Measurements from ENCODE around the gene NMRK2.

NMRK2 gene

DNA sequence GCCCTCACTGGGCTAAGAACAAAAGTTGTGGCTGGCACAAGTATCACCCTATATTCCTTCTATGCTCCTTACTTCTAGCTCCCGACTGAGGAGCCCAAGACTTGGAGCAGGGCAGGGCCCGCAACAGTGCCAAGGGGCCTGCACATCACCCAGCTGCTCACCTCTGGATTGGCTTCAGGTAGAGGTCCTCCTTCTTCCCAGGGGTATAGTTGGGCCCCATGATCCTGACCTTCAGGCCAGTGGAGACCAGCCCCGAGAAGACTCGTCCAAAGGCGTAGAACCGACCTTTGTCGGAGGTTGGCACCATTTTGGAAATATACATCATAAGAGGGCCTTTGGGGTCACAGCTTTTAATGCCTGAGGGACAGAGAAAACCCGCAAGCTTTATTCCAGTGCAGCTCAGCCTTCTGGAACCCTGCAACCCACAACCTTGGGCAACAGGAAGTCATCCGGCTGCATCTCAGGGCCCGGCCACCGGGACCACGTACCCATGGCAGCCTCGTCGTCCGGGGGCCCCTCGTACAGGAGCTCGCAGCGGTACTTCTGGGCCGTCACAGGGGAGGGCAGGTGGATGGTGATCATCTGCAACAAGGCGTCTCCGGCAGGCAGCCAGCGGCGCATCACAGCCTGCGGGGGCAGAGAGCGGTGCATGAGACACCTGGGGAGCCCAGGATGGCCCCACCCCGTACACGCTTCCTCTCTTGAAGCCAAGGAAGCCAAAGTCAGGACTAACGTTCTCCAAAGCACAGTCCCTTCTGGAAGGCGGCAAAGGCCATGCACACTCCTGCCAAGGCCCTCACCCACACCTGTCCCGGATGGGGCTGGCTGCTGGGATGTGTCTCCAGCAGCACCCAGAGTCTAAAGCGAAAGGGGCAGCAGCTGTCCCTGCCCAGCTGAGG lies 47.7 kb downstream of the NMRK2 start:
- no peak overlapping the region for H2BK12ac ChIP-seq (ENCODE audit: low read length)
- no peak overlapping the region for H2BK5ac ChIP-seq (ENCODE audit: low read depth, low read length, poor library complexity)
- no peak overlapping the region for H3K4me2 ChIP-seq (ENCODE audit: low read length)
- H4K91ac ChIP-seq (ENCODE audit: low read depth, low read length), result no peak overlapping the region
- peaks cover 16% of the 10 kb centered on the region for H3K9me3 ChIP-seq (ENCODE audit: insufficient read depth, low read depth, low read length)
- DNase-seq, result no peak
- H3K14ac ChIP-seq (ENCODE audit: low read length), result no peak overlapping the region
- H2AFZ ChIP-seq (ENCODE audit: insufficient read depth, low read length, poor library complexity), result no peak overlapping the region
- no peak overlapping the region for H3K27ac ChIP-seq (ENCODE audit: low read depth, low read length)
- H3K23ac ChIP-seq (ENCODE audit: low read length), result no peak overlapping the region
- no peak overlapping the region for H2AK5ac ChIP-seq (ENCODE audit: low read length)
- H3K9ac ChIP-seq (ENCODE audit: low read length), result no peak overlapping the region
- H3K4me3 ChIP-seq (ENCODE audit: low read depth, low read length), result no peak overlapping the region
- no peak overlapping the region for H3K18ac ChIP-seq (ENCODE audit: low read length)
- H3K4ac ChIP-seq (ENCODE audit: low read depth, low read length), result peak overlapping the region; percentile 59
- H4K12ac ChIP-seq (ENCODE audit: low read depth, low read length), result no peak overlapping the region
- no CpG with 5 or more reads among the region's 31 CpGs for WGBS (ENCODE audit: extremely low coverage, insufficient coverage, insufficient read length)
- H2BK120ac ChIP-seq (ENCODE audit: insufficient read depth, low read length, poor library complexity), result no peak overlapping the region
- H3K36me3 ChIP-seq (ENCODE audit: control insufficient read depth in 1 of 2, insufficient read depth in 2 of 2, low read length in 2 of 2), result peaks cover 86 to 87% of the 10 kb centered on the region in 2 experiments
- no peaks in the 10 kb centered on the region for H3K27me3 ChIP-seq (ENCODE audit: insufficient read depth, low read length)
- peaks cover 7% of the 10 kb centered on the region for H3K79me1 ChIP-seq (ENCODE audit: low read length)
- H3K4me1 ChIP-seq (ENCODE audit: control insufficient read depth in 1 of 2, insufficient read depth in 2 of 2, low read length in 2 of 2), result peaks cover 6 to 12% of the 10 kb centered on the region in 2 experiments
- H4K8ac ChIP-seq (ENCODE audit: low read depth, low read length), result no peak overlapping the region
- H3K79me2 ChIP-seq (ENCODE audit: control insufficient read depth, insufficient read depth, low read length, poor library complexity), result peaks cover 32% of the 10 kb centered on the region

DNA sequence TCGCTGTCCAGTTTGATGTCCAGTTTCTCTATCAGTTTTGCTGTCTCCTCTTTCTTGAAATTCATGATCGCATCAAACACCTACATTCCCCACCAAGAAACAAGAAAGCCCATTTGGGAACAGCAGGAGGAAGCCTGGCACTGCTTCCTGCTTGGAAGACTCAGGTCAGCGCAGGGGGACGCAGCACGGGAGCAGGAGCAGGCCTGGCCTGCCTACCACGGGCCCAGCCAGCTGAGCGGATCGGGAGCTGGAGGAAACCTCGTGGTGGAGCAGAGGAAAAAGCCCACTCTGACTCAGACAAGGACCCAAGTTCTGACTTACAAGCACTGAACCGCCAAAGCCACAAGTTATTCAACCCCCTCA lies 48.5 kb downstream of the NMRK2 start:
- peaks cover 16% of the 10 kb centered on the region for H3K9me3 ChIP-seq (ENCODE audit: insufficient read depth, low read depth, low read length)
- no peak overlapping the region for H2AFZ ChIP-seq (ENCODE audit: insufficient read depth, low read length, poor library complexity)
- H4K91ac ChIP-seq (ENCODE audit: low read depth, low read length), result no peak overlapping the region
- no peak overlapping the region for H3K14ac ChIP-seq (ENCODE audit: low read length)
- peaks cover 32% of the 10 kb centered on the region for H3K79me2 ChIP-seq (ENCODE audit: control insufficient read depth, insufficient read depth, low read length, poor library complexity)
- peaks cover 79 to 80% of the 10 kb centered on the region in 2 experiments for H3K36me3 ChIP-seq (ENCODE audit: control insufficient read depth in 1 of 2, insufficient read depth in 2 of 2, low read length in 2 of 2)
- no peak overlapping the region for H3K18ac ChIP-seq (ENCODE audit: low read length)
- peaks cover 7% of the 10 kb centered on the region for H3K79me1 ChIP-seq (ENCODE audit: low read length)
- no peak overlapping the region for H4K8ac ChIP-seq (ENCODE audit: low read depth, low read length)
- H3K27me3 ChIP-seq (ENCODE audit: insufficient read depth, low read length), result no peaks in the 10 kb centered on the region
- no peak overlapping the region for H2BK120ac ChIP-seq (ENCODE audit: insufficient read depth, low read length, poor library complexity)
- H3K4me1 ChIP-seq (ENCODE audit: control insufficient read depth in 1 of 2, insufficient read depth in 2 of 2, low read length in 2 of 2), result peaks cover 7 to 15% of the 10 kb centered on the region in 2 experiments
- H2AK5ac ChIP-seq (ENCODE audit: low read length), result no peak overlapping the region
- no peak overlapping the region for H3K27ac ChIP-seq (ENCODE audit: low read depth, low read length)
- H3K23ac ChIP-seq (ENCODE audit: low read length), result no peak overlapping the region
- no peak overlapping the region for H4K12ac ChIP-seq (ENCODE audit: low read depth, low read length)
- H2BK12ac ChIP-seq (ENCODE audit: low read length), result no peak overlapping the region
- H3K4me2 ChIP-seq (ENCODE audit: low read length), result no peak overlapping the region
- no CpG with 5 or more reads among the region's 10 CpGs for WGBS (ENCODE audit: extremely low coverage, insufficient coverage, insufficient read length)
- peak overlapping the region; percentile 84 for H3K4ac ChIP-seq (ENCODE audit: low read depth, low read length)
- no peak for DNase-seq
- no peak overlapping the region for H2BK5ac ChIP-seq (ENCODE audit: low read depth, low read length, poor library complexity)
- H3K4me3 ChIP-seq (ENCODE audit: low read depth, low read length), result no peak overlapping the region
- H3K9ac ChIP-seq (ENCODE audit: low read length), result no peak overlapping the region

DNA sequence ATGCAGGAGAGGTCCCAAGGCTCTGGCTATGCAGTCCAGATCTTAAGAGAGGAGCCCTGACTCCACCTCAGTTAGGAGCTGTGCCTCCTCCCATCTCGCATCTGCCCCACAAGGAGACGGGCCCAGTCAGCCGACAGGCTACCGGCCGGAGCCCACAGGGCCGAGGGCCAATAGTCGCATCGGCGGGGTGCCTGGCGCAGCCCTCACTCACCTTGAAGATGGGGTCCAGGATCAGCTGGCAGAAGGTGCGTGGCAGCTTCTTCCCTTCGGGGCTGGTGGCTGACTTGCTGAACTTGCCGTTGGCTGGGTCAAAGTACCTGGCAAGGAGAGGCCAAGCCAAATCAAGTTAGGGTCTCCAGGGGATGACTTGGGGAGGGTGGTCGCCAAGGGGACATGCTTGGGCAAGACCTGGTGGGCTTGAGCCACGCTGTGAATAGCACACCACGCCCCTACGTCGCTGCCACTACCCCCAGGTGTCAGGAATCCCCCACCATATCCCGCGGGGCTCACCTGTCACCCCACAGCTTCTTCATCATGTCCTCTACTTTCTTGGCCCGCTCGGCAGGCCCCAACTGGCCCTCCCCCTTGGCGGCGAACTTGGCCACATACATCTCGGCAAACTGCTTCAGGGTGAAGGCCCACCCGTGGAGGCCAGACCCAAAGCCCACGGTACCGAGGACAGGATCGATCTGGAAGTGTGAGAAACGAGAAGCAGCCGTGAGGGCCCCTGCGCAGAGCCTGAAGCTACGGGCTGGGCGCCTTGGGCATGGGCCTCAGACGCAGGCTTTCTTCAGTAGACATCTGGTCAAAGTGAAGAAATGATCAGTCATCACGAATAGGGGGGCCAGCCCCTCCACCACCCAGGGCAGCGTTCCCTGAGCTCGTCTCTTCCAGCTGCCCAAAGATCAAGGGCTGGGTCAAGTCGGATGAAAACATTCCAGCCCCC lies 49.1 kb downstream of the NMRK2 start:
- Histone ChIP-seq H3K79me1 (ENCODE audit: low read length) (peaks cover 7% of the 10 kb centered on the region), H4K12ac (ENCODE audit: low read depth, low read length) (no peak overlapping the region), H3K4me2 (ENCODE audit: low read length) (no peak overlapping the region), H3K18ac (ENCODE audit: low read length) (no peak overlapping the region), H3K14ac (ENCODE audit: low read length) (no peak overlapping the region), H4K8ac (ENCODE audit: low read depth, low read length) (no peak overlapping the region), H3K79me2 (ENCODE audit: control insufficient read depth, insufficient read depth, low read length, poor library complexity) (peaks cover 32% of the 10 kb centered on the region), H2AFZ (ENCODE audit: insufficient read depth, low read length, poor library complexity) (no peak overlapping the region), H4K91ac (ENCODE audit: low read depth, low read length) (no peak overlapping the region), H3K9ac (ENCODE audit: low read length) (no peak overlapping the region), H2BK120ac (ENCODE audit: insufficient read depth, low read length, poor library complexity) (no peak overlapping the region), H3K9me3 (ENCODE audit: insufficient read depth, low read depth, low read length) (peaks cover 16% of the 10 kb centered on the region), H2AK5ac (ENCODE audit: low read length) (no peak overlapping the region), H3K4me3 (ENCODE audit: low read depth, low read length) (no peak overlapping the region), H3K4ac (ENCODE audit: low read depth, low read length) (peak overlapping the region; percentile 84), H3K27ac (ENCODE audit: low read depth, low read length) (no peak overlapping the region), H3K4me1 (ENCODE audit: control insufficient read depth in 1 of 2, insufficient read depth in 2 of 2, low read length in 2 of 2) (peaks cover 11 to 17% of the 10 kb centered on the region in 2 experiments), H3K36me3 (ENCODE audit: control insufficient read depth in 1 of 2, insufficient read depth in 2 of 2, low read length in 2 of 2) (peaks cover 72 to 73% of the 10 kb centered on the region in 2 experiments), H3K23ac (ENCODE audit: low read length) (no peak overlapping the region), H3K27me3 (ENCODE audit: insufficient read depth, low read length) (no peaks in the 10 kb centered on the region), H2BK12ac (ENCODE audit: low read length) (no peak overlapping the region), H2BK5ac (ENCODE audit: low read depth, low read length, poor library complexity) (no peak overlapping the region)
- no peak for DNase-seq
- WGBS (ENCODE audit: extremely low coverage, insufficient coverage, insufficient read length), result no CpG with 5 or more reads among the region's 39 CpGs

DNA sequence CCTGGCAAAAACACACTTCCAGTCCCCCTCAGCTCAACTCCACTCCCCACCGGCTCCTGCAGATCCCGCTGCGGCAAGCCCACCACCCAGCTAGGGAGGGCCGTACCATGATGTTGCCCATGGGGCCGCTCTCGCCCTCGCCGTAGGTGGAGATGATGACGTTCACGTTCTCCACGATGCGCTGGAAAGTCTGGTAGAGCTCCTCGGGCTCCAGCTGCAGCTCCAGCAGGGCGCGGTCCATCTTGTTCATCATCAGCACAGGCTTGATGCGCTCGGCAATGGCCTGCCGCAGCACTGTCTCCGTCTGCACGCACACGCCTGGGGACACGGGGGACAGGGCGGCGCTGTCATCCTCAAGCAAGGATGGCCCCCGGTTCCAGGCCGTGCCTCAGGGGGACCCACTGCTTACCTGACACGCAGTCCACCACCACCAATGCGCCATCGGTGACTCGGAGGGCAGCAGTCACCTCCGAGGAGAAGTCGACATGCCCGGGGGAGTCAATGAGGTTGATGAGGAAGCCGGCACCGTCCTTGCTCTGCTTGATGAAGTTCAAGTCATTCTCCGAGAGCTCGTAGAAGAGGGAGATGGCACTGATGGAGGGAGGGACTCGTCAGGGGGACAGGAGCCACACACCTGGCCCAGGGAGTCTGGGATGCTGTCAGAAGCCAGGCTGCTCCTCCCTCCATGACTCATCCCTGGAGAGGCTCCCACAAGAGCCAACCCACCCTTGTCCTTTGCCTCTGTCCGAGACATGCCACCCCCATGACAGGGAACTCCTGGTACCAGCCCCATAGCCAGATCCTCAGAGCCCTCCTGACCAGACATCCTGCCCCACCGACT lies 50.1 kb downstream of the NMRK2 start:
- no peak overlapping the region for H4K91ac ChIP-seq (ENCODE audit: low read depth, low read length)
- no peak overlapping the region for H3K23ac ChIP-seq (ENCODE audit: low read length)
- no peaks in the 10 kb centered on the region for H3K27me3 ChIP-seq (ENCODE audit: insufficient read depth, low read length)
- peak; percentile 60 to 62 for DNase-seq
- no peak overlapping the region for H3K18ac ChIP-seq (ENCODE audit: low read length)
- no peak overlapping the region for H3K4me3 ChIP-seq (ENCODE audit: low read depth, low read length)
- peak overlapping the region; percentile 84 for H3K4ac ChIP-seq (ENCODE audit: low read depth, low read length)
- H2AFZ ChIP-seq (ENCODE audit: insufficient read depth, low read length, poor library complexity), result no peak overlapping the region
- peaks cover 32% of the 10 kb centered on the region for H3K79me2 ChIP-seq (ENCODE audit: control insufficient read depth, insufficient read depth, low read length, poor library complexity)
- no CpG with 5 or more reads among the region's 40 CpGs for WGBS (ENCODE audit: extremely low coverage, insufficient coverage, insufficient read length)
- peak overlapping the region; percentile 80 for H3K4me2 ChIP-seq (ENCODE audit: low read length)
- no peak overlapping the region for H4K12ac ChIP-seq (ENCODE audit: low read depth, low read length)
- H2BK5ac ChIP-seq (ENCODE audit: low read depth, low read length, poor library complexity), result no peak overlapping the region
- no peak overlapping the region for H2BK120ac ChIP-seq (ENCODE audit: insufficient read depth, low read length, poor library complexity)
- H3K9me3 ChIP-seq (ENCODE audit: insufficient read depth, low read depth, low read length), result peaks cover 9% of the 10 kb centered on the region
- H3K79me1 ChIP-seq (ENCODE audit: low read length), result peaks cover 7% of the 10 kb centered on the region
- H3K14ac ChIP-seq (ENCODE audit: low read length), result no peak overlapping the region
- H3K27ac ChIP-seq (ENCODE audit: low read depth, low read length), result no peak overlapping the region
- H2BK12ac ChIP-seq (ENCODE audit: low read length), result no peak overlapping the region
- H3K36me3 ChIP-seq (ENCODE audit: control insufficient read depth in 1 of 2, insufficient read depth in 2 of 2, low read length in 2 of 2), result peaks cover 63 to 64% of the 10 kb centered on the region in 2 experiments
- H4K8ac ChIP-seq (ENCODE audit: low read depth, low read length), result no peak overlapping the region
- no peak overlapping the region for H3K9ac ChIP-seq (ENCODE audit: low read length)
- peaks cover 11 to 20% of the 10 kb centered on the region in 2 experiments for H3K4me1 ChIP-seq (ENCODE audit: control insufficient read depth in 1 of 2, insufficient read depth in 2 of 2, low read length in 2 of 2)
- H2AK5ac ChIP-seq (ENCODE audit: low read length), result no peak overlapping the region
